SK-N-SH (cell line): ENCODE data around the gene VWA3A.

Experiments used
- JUND ChIP-seq: IDR thresholded peaks from 2 replicates; pipeline ENCODE4 v1.4.0; 2012
- POLR2AphosphoS5 ChIP-seq: IDR thresholded peaks from 2 replicates; pipeline ENCODE4 v1.6.1; 2012; ENCODE audit warnings: low read depth, low read length
- TAF1 ChIP-seq: IDR thresholded peaks from 2 replicates; pipeline ENCODE4 v1.6.1; 2012; ENCODE audit warnings: low read depth, mild to moderate bottlenecking, low read length, moderate library complexity, borderline replicate concordance
- YY1 ChIP-seq: IDR thresholded peaks from 2 replicates; pipeline ENCODE4 v1.4.0; 2012; ENCODE audit warnings: low read depth, mild to moderate bottlenecking
- TF ChIP-seq, protein P1 (sequence below): IDR thresholded peaks from 2 replicates; pipeline ENCODE4 v1.4.0; 2012; ENCODE audit warnings: low read depth, borderline replicate concordance
- TF ChIP-seq, protein P2 (sequence below): fragments of 200-600 bp; sonication (generic); IDR thresholded peaks from 2 replicates; pipeline ENCODE4 v1.6.1; 2017; ENCODE audit warnings: antibody characterized with exemption, mild to moderate bottlenecking, moderate library complexity
- TF ChIP-seq, protein P3 (sequence below): IDR thresholded peaks from 2 replicates; pipeline ENCODE4 v1.6.1; 2012; ENCODE audit warnings: mild to moderate bottlenecking, low read depth, low read length, moderate library complexity
- TF ChIP-seq, protein P4 (sequence below): IDR thresholded peaks from 2 replicates; pipeline ENCODE4 v1.4.0; 2012; ENCODE audit warnings: low read depth

DNA sequence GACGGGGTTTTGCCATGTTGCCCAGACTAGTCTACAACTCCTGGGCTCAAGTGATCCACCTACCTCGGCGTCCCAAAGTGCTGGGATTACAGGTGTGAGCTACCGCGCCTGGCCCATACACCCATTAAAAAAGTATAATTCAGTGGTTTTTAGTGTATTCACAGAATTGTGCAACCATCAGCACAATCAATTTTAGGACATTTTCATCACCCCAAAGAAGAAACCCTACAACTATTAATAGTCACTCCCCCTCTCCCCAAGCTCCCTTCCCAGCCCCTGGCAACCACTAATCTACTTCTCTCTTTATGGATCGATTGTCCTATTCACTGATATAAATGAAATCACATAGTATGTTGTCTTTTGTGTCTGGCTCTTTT, 109.9 kb downstream of the VWA3A start:
- TF ChIP-seq, protein P1, sequence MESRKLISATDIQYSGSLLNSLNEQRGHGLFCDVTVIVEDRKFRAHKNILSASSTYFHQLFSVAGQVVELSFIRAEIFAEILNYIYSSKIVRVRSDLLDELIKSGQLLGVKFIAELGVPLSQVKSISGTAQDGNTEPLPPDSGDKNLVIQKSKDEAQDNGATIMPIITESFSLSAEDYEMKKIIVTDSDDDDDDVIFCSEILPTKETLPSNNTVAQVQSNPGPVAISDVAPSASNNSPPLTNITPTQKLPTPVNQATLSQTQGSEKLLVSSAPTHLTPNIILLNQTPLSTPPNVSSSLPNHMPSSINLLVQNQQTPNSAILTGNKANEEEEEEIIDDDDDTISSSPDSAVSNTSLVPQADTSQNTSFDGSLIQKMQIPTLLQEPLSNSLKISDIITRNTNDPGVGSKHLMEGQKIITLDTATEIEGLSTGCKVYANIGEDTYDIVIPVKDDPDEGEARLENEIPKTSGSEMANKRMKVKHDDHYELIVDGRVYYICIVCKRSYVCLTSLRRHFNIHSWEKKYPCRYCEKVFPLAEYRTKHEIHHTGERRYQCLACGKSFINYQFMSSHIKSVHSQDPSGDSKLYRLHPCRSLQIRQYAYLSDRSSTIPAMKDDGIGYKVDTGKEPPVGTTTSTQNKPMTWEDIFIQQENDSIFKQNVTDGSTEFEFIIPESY, result no peak
- no peak for TF ChIP-seq POLR2AphosphoS5
- TF ChIP-seq, protein P2, sequence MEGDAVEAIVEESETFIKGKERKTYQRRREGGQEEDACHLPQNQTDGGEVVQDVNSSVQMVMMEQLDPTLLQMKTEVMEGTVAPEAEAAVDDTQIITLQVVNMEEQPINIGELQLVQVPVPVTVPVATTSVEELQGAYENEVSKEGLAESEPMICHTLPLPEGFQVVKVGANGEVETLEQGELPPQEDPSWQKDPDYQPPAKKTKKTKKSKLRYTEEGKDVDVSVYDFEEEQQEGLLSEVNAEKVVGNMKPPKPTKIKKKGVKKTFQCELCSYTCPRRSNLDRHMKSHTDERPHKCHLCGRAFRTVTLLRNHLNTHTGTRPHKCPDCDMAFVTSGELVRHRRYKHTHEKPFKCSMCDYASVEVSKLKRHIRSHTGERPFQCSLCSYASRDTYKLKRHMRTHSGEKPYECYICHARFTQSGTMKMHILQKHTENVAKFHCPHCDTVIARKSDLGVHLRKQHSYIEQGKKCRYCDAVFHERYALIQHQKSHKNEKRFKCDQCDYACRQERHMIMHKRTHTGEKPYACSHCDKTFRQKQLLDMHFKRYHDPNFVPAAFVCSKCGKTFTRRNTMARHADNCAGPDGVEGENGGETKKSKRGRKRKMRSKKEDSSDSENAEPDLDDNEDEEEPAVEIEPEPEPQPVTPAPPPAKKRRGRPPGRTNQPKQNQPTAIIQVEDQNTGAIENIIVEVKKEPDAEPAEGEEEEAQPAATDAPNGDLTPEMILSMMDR, result no peak
- no peak for TF ChIP-seq JUND
- no peak for TF ChIP-seq YY1
- TF ChIP-seq, protein P3, sequence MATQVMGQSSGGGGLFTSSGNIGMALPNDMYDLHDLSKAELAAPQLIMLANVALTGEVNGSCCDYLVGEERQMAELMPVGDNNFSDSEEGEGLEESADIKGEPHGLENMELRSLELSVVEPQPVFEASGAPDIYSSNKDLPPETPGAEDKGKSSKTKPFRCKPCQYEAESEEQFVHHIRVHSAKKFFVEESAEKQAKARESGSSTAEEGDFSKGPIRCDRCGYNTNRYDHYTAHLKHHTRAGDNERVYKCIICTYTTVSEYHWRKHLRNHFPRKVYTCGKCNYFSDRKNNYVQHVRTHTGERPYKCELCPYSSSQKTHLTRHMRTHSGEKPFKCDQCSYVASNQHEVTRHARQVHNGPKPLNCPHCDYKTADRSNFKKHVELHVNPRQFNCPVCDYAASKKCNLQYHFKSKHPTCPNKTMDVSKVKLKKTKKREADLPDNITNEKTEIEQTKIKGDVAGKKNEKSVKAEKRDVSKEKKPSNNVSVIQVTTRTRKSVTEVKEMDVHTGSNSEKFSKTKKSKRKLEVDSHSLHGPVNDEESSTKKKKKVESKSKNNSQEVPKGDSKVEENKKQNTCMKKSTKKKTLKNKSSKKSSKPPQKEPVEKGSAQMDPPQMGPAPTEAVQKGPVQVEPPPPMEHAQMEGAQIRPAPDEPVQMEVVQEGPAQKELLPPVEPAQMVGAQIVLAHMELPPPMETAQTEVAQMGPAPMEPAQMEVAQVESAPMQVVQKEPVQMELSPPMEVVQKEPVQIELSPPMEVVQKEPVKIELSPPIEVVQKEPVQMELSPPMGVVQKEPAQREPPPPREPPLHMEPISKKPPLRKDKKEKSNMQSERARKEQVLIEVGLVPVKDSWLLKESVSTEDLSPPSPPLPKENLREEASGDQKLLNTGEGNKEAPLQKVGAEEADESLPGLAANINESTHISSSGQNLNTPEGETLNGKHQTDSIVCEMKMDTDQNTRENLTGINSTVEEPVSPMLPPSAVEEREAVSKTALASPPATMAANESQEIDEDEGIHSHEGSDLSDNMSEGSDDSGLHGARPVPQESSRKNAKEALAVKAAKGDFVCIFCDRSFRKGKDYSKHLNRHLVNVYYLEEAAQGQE, result no peak
- no peak for TF ChIP-seq TAF1
- TF ChIP-seq, protein P4, sequence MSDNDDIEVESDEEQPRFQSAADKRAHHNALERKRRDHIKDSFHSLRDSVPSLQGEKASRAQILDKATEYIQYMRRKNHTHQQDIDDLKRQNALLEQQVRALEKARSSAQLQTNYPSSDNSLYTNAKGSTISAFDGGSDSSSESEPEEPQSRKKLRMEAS, result no peak
